ENCODE data around the gene SLC27A5. TPM values are rescaled to one million over a fixed set of nuclear protein-coding genes. Genes with fewer than 3 reads are reported as not detected.
A peak's percentile ranks its signal among the peaks of the same experiment; 100 is the strongest.

SLC27A5 gene
- total and polyA plus RNA-seq, 2 of the 13 experiments (the other 11 are each of a cell fraction or from before 2014, with no cell fraction given) = 30.3 to 40.2 TPM

GRCh38 chr19:58515259-58515658 is 3.5 kb upstream of the SLC27A5 start:
- TSS peak; percentile 37 for BruUV-seq (replicated peaks)
- H3K36me3 ChIP-seq (replicated peaks in 1 of 2; ENCODE audit: control insufficient read depth in 1 of 2, insufficient read depth in 2 of 2, low read length in 2 of 2) = peaks cover 5 to 6% of the 10 kb centered on the region in 2 experiments; a peak in 4 of 5 replicates
- WGBS (ENCODE audit: low lambda C conversion rate) = 95% methylated on average over 2 of the region's 2 CpGs
- no peaks in the 10 kb centered on the region; a peak in 1 of 5 replicates for H3K27me3 ChIP-seq (ENCODE audit: control insufficient read depth in 1 of 2, insufficient read depth in 2 of 2, low read length in 2 of 2)
- H3K27ac ChIP-seq (ENCODE audit: extremely low read length, insufficient read depth, low read length) = no peak overlapping the region
- intact Hi-C loops (cut with micrococcal nuclease; ENCODE audit: unreplicated experiment) (loop anchor here (5.0 kb wide), 1 partner anchor 188 kb away; the partner anchor contains the start of gene ZSCAN22), in situ Hi-C loops (cut with HindIII; ENCODE audit: extremely low pct_ligation_motif_present, low pct_unique_long_range_greater_than_20kb) (no loop called here)
- H3K4me2 ChIP-seq (ENCODE audit: low read depth, low read length) = no peak overlapping the region
- H3K9ac ChIP-seq (ENCODE audit: insufficient read depth, low read depth, low read length) = no peak overlapping the region
- no peak overlapping the region for H2AFZ ChIP-seq (ENCODE audit: low read length)
- H3K4me3 ChIP-seq (replicated peaks in 1 of 3; ENCODE audit: insufficient read depth in 1 of 3, low read depth in 2 of 3, low read length in 3 of 3) = no peak overlapping the region
- H3K9me3 ChIP-seq (ENCODE audit: low read length) = no peaks in the 10 kb centered on the region
- H3K79me2 ChIP-seq (ENCODE audit: insufficient read depth, low read length) = peaks cover 25% of the 10 kb centered on the region
- FAIRE-seq (no peak), ATAC-seq (no peak), DNase-seq (ENCODE audit: low spot score) (no peak)
- TF ChIP-seq ZNF142 (CRISPR knock-in tag; IDR thresholded peaks at IDR 0.05) (no peak), ZSCAN9 (CRISPR knock-in tag; IDR thresholded peaks at IDR 0.05; ENCODE audit: borderline replicate concordance) (no peak), MED8 (CRISPR knock-in tag; IDR thresholded peaks at IDR 0.05; ENCODE audit: insufficient replicate concordance) (no peak), KDM3A (CRISPR knock-in tag; IDR thresholded peaks at IDR 0.05; ENCODE audit: low read depth) (no peak), ZNF780A (CRISPR knock-in tag; IDR thresholded peaks at IDR 0.05) (no peak), ZNF251 (CRISPR knock-in tag; IDR thresholded peaks at IDR 0.05) (no peak), ZBTB43 (CRISPR knock-in tag; conservative IDR thresholded peaks at IDR 0.05) (no peak), BHLHE40 (IDR thresholded peaks at IDR 0.05; ENCODE audit: low read length) (no peak)
- CTCF ChIA-PET (ENCODE audit: low intra/inter-chr PET ratio, low total read pairs) = no interaction called here
- POLR2A ChIA-PET = no interaction called here
- H3K4me1 ChIP-seq (ENCODE audit: insufficient read depth, low read length) = peaks cover 62% of the 10 kb centered on the region
- H4K20me1 ChIP-seq (ENCODE audit: insufficient read depth, low read length) = no peaks in the 10 kb centered on the region

All from HepG2 (cell line).